ENCODE results near the gene KCNE3.

GRCh38 chr11:74425100-74425499 is 42.2 kb downstream of the KCNE3 start:
- TF ChIP-seq EZH2 (IDR thresholded peaks at IDR 0.05; ENCODE audit: insufficient read depth, poor library complexity, severe bottlenecking), result no peak
- no peak for TF ChIP-seq EZH2phosphoT487 (IDR thresholded peaks at IDR 0.05; ENCODE audit: insufficient read depth, low read depth)
